Lower leg skin (tissue), 4 donors: ENCODE measurements around the gene FITM2. TPM values are rescaled to one million over a fixed set of nuclear protein-coding genes. Genes with fewer than 3 reads are reported as not detected.

Experiments used
- DNase-seq, 2 donors: peaks; one replicate each; pipeline ENCODE4 v3.0.0-alpha.2; 2019; ENCODE audit warnings: low spot score in 2 of 2
- H3K4me3 ChIP-seq: fragments of 200-600 bp; sonication (generic); 2 replicates; pipeline ENCODE4 v1.5.1; 2017; ENCODE audit warnings: mild to moderate bottlenecking, low read depth; ENCODE audit not compliant: poor library complexity, severe bottlenecking
- CTCF ChIP-seq, 3 donors: fragments of 450-650 bp; IDR thresholded peaks; one replicate each; pipeline ENCODE4 v1.5.1; 2016; ENCODE audit warnings: antibody characterized with exemption in 3 of 3, mild to moderate bottlenecking in 3 of 3, moderate library complexity in 2 of 3
- POLR2A ChIP-seq, 2 donors: fragments of 450-650 bp; IDR thresholded peaks; one replicate each; pipeline ENCODE4 v1.6.1; 2016 to 2017; ENCODE audit warnings: antibody characterized with exemption in 2 of 2, mild to moderate bottlenecking in 1 of 2, moderate library complexity in 1 of 2
- WGBS, 2 donors: methylation state at CpG; one replicate each; pipeline ENCODE4 v1.1.5; 2018; 5-methylcytosine and 5-hydroxymethylcytosine counted together
- intact Hi-C: fragments of 100-400 bp; cut with DNase I; formaldehyde crosslinking; loops from one replicate; pipeline ENCODE4 v1.15.0; 2023; ENCODE audit warnings: low total_unique reads
- total RNA-seq, 4 donors: library from RNA; depleted of rRNA; stranded (reverse); fragments of >200 nt; gene quantifications; one replicate each; pipeline ENCODE4 v1.1.0, GENCODE V29; 2016

FITM2 gene
- total RNA-seq, 4 donors from 2014 or later, result 7.6 to 13.0 (median 9.5) TPM

- 88 to 93% methylated on average over 8 to 16 of the region's 16 CpGs for WGBS, 2 donors
- no peak within 1 kb of the TSS for H3K4me3 ChIP-seq
- DNase-seq, result no peak
- TF ChIP-seq POLR2A (IDR thresholded peaks at IDR 0.05) (no peak), CTCF (IDR thresholded peaks at IDR 0.05) (no peak)
- intact Hi-C loops, result no loop called here
Observed at GRCh38 chr20:44336725-44337380, 25.9 kb upstream of the FITM2 start, which contains the start of gene R3HDML. TSS of gene R3HDML (plus strand) at chr20:44337043. CDS start at chr20:44337158, 115 bp downstream.

GRCh38 chr20:44336086-44336485 is 25.1 kb upstream of the FITM2 start:
- no peak for DNase-seq
- no peak for TF ChIP-seq POLR2A (IDR thresholded peaks at IDR 0.05)
- no peak for TF ChIP-seq CTCF (IDR thresholded peaks at IDR 0.05)
- WGBS, 2 donors, result 26 to 34% methylated on average over 15 of the region's 15 CpGs
- intact Hi-C loops, result no loop called here
- no peak overlapping the region for H3K4me3 ChIP-seq

GRCh38 chr20:44335675-44336074 is 24.7 kb upstream of the FITM2 start:
- 80 to 82% methylated on average over 2 of the region's 2 CpGs for WGBS, 2 donors
- DNase-seq, result no peak
- intact Hi-C loops, result no loop called here
- no peak for TF ChIP-seq POLR2A (IDR thresholded peaks at IDR 0.05)
- H3K4me3 ChIP-seq, result no peak overlapping the region

- 77 to 83% methylated on average over 4 of the region's 4 CpGs for WGBS, 2 donors
- intact Hi-C loops, result no loop called here
- DNase-seq, result no peak
- TF ChIP-seq CTCF (IDR thresholded peaks at IDR 0.05) (no peak), POLR2A (IDR thresholded peaks at IDR 0.05) (no peak)
- no peak overlapping the region for H3K4me3 ChIP-seq
Observed at GRCh38 chr20:44334709-44335108, 23.7 kb upstream of the FITM2 start.

- TF ChIP-seq POLR2A (IDR thresholded peaks at IDR 0.05) (no peak), CTCF (IDR thresholded peaks at IDR 0.05) (no peak)
- no peak overlapping the region for H3K4me3 ChIP-seq
- intact Hi-C loops, result no loop called here
- no peak for DNase-seq
- WGBS, 2 donors, result 32 to 36% methylated on average over 8 of the region's 8 CpGs
Observed at GRCh38 chr20:44334306-44334705, 23.3 kb upstream of the FITM2 start.

- WGBS, 2 donors, result 83 to 88% methylated on average over 2 of the region's 2 CpGs
- no peak for DNase-seq
- no peak overlapping the region for H3K4me3 ChIP-seq
- intact Hi-C loops, result no loop called here
- TF ChIP-seq CTCF (IDR thresholded peaks at IDR 0.05), result no peak
Observed at GRCh38 chr20:44331201-44331600, 20.2 kb upstream of the FITM2 start.
